Measurements from ENCODE around the gene OGG1.
A peak's percentile ranks its signal among the peaks of the same experiment; 100 is the strongest.

OGG1 gene

GRCh38 chr3:9727041-9727595 is 22.6 kb upstream of the OGG1 start:
- no peak overlapping the region for H3K4me3 ChIP-seq (ENCODE audit: low read depth, low read length)
- H3K36me3 ChIP-seq (ENCODE audit: control insufficient read depth in 2 of 2, insufficient read depth in 1 of 2, low read length in 2 of 2), result no peaks in the 10 kb centered on the region
- no peaks in the 10 kb centered on the region for H3K4me1 ChIP-seq (ENCODE audit: control insufficient read depth, insufficient read depth, low read length)
- CTCF ChIA-PET, result interaction anchor here (0.6 to 1.6 kb wide), 8 partner anchors 9 to 374 kb away, joined by 3 to 8 read pairs (median 4); no protein-coding TSS in a partner anchor
- no peaks in the 10 kb centered on the region for H3K9me3 ChIP-seq (ENCODE audit: control insufficient read depth, insufficient read depth, low read depth, low read length)
- POLR2A ChIA-PET, result no interaction called here
- H3K27ac ChIP-seq (ENCODE audit: extremely low read depth, low read depth, low read length), result no peak overlapping the region
- TF ChIP-seq ZNF654 (tag by site-specific recombination; IDR thresholded peaks at IDR 0.05; ENCODE audit: low read depth), result 0 out of 2 replicates have a peak, but pooled peaks have one; percentile 10
- TF ChIP-seq, protein P1, sequence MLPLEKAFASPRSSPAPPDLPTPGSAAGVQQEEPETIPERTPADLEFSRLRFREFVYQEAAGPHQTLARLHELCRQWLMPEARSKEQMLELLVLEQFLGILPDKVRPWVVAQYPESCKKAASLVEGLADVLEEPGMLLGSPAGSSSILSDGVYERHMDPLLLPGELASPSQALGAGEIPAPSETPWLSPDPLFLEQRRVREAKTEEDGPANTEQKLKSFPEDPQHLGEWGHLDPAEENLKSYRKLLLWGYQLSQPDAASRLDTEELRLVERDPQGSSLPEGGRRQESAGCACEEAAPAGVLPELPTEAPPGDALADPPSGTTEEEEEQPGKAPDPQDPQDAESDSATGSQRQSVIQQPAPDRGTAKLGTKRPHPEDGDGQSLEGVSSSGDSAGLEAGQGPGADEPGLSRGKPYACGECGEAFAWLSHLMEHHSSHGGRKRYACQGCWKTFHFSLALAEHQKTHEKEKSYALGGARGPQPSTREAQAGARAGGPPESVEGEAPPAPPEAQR (tag by site-specific recombination; IDR thresholded peaks at IDR 0.05), result no peak
- TF ChIP-seq SP7 (tag by site-specific recombination; IDR thresholded peaks at IDR 0.05), result no peak
- peak; percentile 70 for TF ChIP-seq KLF9 (tag by site-specific recombination; IDR thresholded peaks at IDR 0.05; ENCODE audit: low read depth)
- TF ChIP-seq PRDM10 (tag by site-specific recombination; IDR thresholded peaks at IDR 0.05), result peak; percentile 66
- TF ChIP-seq KLF10 (tag by site-specific recombination; IDR thresholded peaks at IDR 0.05), result peak; percentile 88
- no peak for TF ChIP-seq MZF1 (tag by site-specific recombination; IDR thresholded peaks at IDR 0.05; ENCODE audit: borderline replicate concordance)
- TF ChIP-seq ZNF692 (tag by site-specific recombination; IDR thresholded peaks at IDR 0.05), result no peak
- TF ChIP-seq PRDM1 (tag by site-specific recombination; IDR thresholded peaks at IDR 0.05), result peak; percentile 90
- TF ChIP-seq TCF7L2 (IDR thresholded peaks at IDR 0.05; ENCODE audit: borderline replicate concordance, low read depth, low read length), result no peak
- TF ChIP-seq, protein P2, sequence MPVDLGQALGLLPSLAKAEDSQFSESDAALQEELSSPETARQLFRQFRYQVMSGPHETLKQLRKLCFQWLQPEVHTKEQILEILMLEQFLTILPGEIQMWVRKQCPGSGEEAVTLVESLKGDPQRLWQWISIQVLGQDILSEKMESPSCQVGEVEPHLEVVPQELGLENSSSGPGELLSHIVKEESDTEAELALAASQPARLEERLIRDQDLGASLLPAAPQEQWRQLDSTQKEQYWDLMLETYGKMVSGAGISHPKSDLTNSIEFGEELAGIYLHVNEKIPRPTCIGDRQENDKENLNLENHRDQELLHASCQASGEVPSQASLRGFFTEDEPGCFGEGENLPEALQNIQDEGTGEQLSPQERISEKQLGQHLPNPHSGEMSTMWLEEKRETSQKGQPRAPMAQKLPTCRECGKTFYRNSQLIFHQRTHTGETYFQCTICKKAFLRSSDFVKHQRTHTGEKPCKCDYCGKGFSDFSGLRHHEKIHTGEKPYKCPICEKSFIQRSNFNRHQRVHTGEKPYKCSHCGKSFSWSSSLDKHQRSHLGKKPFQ (tag by site-specific recombination; IDR thresholded peaks at IDR 0.05), result no peak
- TF ChIP-seq FEZF1 (tag by site-specific recombination; IDR thresholded peaks at IDR 0.05), result peak; percentile 42; the same call in 1 of the 2 replicates
- no peak for TF ChIP-seq GLI2 (tag by site-specific recombination; IDR thresholded peaks at IDR 0.05; ENCODE audit: borderline replicate concordance, low read depth)
- TF ChIP-seq ZFP3 (tag by site-specific recombination; IDR thresholded peaks at IDR 0.05; ENCODE audit: low read depth), result no peak
- TF ChIP-seq ZNF138 (tag by site-specific recombination; IDR thresholded peaks at IDR 0.05; ENCODE audit: borderline replicate concordance), result no peak
- TF ChIP-seq CTCF (tag by site-specific recombination; IDR thresholded peaks at IDR 0.05), result no peak
- no peak for TF ChIP-seq ZNF146 (tag by site-specific recombination; IDR thresholded peaks at IDR 0.05)
- TF ChIP-seq HOXC10 (CRISPR knock-in tag; IDR thresholded peaks at IDR 0.05), result no peak
- no peak for TF ChIP-seq ZNF701 (tag by site-specific recombination; IDR thresholded peaks at IDR 0.05)
- no peak for TF ChIP-seq ZNF660 (tag by site-specific recombination; IDR thresholded peaks at IDR 0.05)
- TF ChIP-seq, protein P3, sequence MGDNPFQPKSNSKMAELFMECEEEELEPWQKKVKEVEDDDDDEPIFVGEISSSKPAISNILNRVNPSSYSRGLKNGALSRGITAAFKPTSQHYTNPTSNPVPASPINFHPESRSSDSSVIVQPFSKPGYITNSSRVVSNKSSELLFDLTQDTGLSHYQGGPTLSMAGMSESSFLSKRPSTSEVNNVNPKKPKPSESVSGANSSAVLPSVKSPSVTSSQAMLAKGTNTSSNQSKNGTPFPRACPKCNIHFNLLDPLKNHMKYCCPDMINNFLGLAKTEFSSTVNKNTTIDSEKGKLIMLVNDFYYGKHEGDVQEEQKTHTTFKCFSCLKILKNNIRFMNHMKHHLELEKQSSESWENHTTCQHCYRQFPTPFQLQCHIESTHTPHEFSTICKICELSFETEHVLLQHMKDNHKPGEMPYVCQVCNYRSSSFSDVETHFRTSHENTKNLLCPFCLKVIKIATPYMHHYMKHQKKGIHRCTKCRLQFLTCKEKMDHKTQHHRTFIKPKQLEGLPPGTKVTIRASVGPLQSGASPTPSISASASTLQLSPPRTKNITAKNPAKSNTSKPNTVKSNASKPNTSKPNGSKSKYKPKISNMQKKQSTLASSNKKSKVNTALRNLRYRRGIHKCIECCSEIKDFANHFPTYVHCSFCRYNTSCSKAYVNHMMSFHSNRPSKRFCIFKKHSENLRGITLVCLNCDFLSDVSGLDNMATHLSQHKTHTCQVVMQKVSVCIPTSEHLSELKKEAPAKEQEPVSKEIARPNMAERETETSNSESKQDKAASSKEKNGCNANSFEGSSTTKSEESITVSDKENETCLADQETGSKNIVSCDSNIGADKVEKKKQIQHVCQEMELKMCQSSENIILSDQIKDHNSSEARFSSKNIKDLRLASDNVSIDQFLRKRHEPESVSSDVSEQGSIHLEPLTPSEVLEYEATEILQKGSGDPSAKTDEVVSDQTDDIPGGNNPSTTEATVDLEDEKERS (tag by site-specific recombination; IDR thresholded peaks at IDR 0.05), result no peak
- TF ChIP-seq ZBTB20 (tag by site-specific recombination; IDR thresholded peaks at IDR 0.05), result no peak

Measured in HEK293 (cell line).